Liver (tissue), 3 donors: ENCODE measurements around the gene MPC2.

ENCODE experiments used
- ATF3 ChIP-seq: IDR thresholded peaks from 2 replicates; pipeline ENCODE4 v1.6.1; 2016; ENCODE audit warnings: antibody characterized with exemption
- EGR1 ChIP-seq, 2 donors: IDR thresholded peaks; 2 replicates each; pipeline ENCODE4 v1.6.1; 2016 to 2018; ENCODE audit warnings: antibody characterized with exemption in 2 of 2, low read depth in 2 of 2
- FOXA1 ChIP-seq: IDR thresholded peaks from 2 replicates; pipeline ENCODE4 v1.6.1; 2016; ENCODE audit warnings: antibody characterized with exemption
- GABPA ChIP-seq, 2 donors: IDR thresholded peaks in 1 of 2; conservative IDR thresholded peaks in 1 of 2; 2 replicates each; pipeline ENCODE4 v1.6.1; 2016; ENCODE audit warnings: antibody characterized with exemption in 2 of 2, mild to moderate bottlenecking in 1 of 2, moderate library complexity in 1 of 2
- HNF4A ChIP-seq, 2 donors: conservative IDR thresholded peaks; 2 replicates each; pipeline ENCODE4 v1.6.1; 2016; ENCODE audit warnings: antibody characterized with exemption in 2 of 2, mild to moderate bottlenecking in 2 of 2
- JUND ChIP-seq, 2 donors: IDR thresholded peaks; 2 replicates each; pipeline ENCODE4 v1.6.1; 2016; ENCODE audit warnings: antibody characterized with exemption in 2 of 2
- MAX ChIP-seq: IDR thresholded peaks from 2 replicates; pipeline ENCODE4 v1.6.1; 2016; ENCODE audit warnings: antibody characterized with exemption
- NR2F2 ChIP-seq: IDR thresholded peaks from 2 replicates; pipeline ENCODE4 v1.6.1; 2016; ENCODE audit warnings: antibody characterized with exemption
- RAD21 ChIP-seq, 2 donors: IDR thresholded peaks; 2 replicates each; pipeline ENCODE4 v1.6.1; 2016; ENCODE audit warnings: antibody characterized with exemption in 2 of 2, mild to moderate bottlenecking in 2 of 2
- REST ChIP-seq: IDR thresholded peaks from 2 replicates; pipeline ENCODE4 v1.6.1; 2016; ENCODE audit warnings: antibody characterized with exemption, mild to moderate bottlenecking
- TAF1 ChIP-seq: conservative IDR thresholded peaks from 2 replicates; pipeline ENCODE4 v1.6.1; 2016; ENCODE audit warnings: antibody characterized with exemption, mild to moderate bottlenecking
- YY1 ChIP-seq: IDR thresholded peaks from 2 replicates; pipeline ENCODE4 v1.6.1; 2016; ENCODE audit warnings: antibody characterized with exemption, mild to moderate bottlenecking
- ZBTB33 ChIP-seq: IDR thresholded peaks from 2 replicates; pipeline ENCODE4 v1.6.1; 2016; ENCODE audit warnings: antibody characterized with exemption
- TF ChIP-seq, protein P1 (sequence below): fragments of 150-350 bp; IDR thresholded peaks from 2 replicates; pipeline ENCODE4 v1.5.1; 2017; ENCODE audit warnings: improper control_type of control experiment, low read depth, low read length; ENCODE audit not compliant: missing input control
- donor health status: healthy.
- donor health status: healthy.

DNA sequence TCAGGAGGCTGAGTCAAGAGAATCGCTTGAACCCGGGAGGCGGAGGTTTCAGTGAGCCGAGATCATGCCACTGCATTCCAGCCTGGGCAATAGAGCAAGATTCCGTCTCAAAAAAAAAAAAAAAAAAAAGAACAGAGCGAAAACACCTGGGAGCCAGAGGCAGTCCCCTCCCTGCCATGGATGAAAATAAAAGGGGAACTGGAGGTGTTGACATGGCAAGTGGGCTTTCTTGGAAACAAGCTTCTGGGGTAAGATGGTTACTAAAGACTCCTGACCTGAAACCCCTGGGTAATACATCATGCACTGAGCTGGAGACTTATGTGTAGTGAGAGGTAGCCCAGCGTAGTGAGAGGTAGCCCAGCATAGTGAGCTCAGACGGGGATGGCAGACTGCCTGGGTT is 54.5 kb downstream of the MPC2 start:
- TF ChIP-seq, protein P1, sequence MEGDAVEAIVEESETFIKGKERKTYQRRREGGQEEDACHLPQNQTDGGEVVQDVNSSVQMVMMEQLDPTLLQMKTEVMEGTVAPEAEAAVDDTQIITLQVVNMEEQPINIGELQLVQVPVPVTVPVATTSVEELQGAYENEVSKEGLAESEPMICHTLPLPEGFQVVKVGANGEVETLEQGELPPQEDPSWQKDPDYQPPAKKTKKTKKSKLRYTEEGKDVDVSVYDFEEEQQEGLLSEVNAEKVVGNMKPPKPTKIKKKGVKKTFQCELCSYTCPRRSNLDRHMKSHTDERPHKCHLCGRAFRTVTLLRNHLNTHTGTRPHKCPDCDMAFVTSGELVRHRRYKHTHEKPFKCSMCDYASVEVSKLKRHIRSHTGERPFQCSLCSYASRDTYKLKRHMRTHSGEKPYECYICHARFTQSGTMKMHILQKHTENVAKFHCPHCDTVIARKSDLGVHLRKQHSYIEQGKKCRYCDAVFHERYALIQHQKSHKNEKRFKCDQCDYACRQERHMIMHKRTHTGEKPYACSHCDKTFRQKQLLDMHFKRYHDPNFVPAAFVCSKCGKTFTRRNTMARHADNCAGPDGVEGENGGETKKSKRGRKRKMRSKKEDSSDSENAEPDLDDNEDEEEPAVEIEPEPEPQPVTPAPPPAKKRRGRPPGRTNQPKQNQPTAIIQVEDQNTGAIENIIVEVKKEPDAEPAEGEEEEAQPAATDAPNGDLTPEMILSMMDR: no peak
- TF ChIP-seq RAD21 (IDR thresholded peaks at IDR 0.05): no peak
- TF ChIP-seq REST: no peak
- no peak for TF ChIP-seq TAF1
- no peak for TF ChIP-seq ZBTB33
- no peak for TF ChIP-seq GABPA (IDR thresholded peaks at IDR 0.05 in 1 of 2, conservative IDR thresholded peaks at IDR 0.05 in 1 of 2)
- no peak for TF ChIP-seq MAX
- no peak for TF ChIP-seq EGR1 (IDR thresholded peaks at IDR 0.05; ENCODE audit: low read depth in 2 of 2)
- no peak for TF ChIP-seq YY1
- TF ChIP-seq FOXA1: no peak
- no peak for TF ChIP-seq JUND (IDR thresholded peaks at IDR 0.05)
- no peak for TF ChIP-seq ATF3
- no peak for TF ChIP-seq HNF4A (conservative IDR thresholded peaks at IDR 0.05)
- no peak for TF ChIP-seq NR2F2
